ENCODE measurements around the gene TCIRG1. TPM values are rescaled to one million over a fixed set of nuclear protein-coding genes. Genes with fewer than 3 reads are reported as not detected.

Gene TCIRG1
- total RNA-seq, 1 experiment from 2014 or later = 158 TPM

- no TSS peak for BruUV-seq (replicated peaks)
- no peak for ATAC-seq
- TF ChIP-seq CTCF (IDR thresholded peaks at IDR 0.05) (no peak), SIN3A (IDR thresholded peaks at IDR 0.05; ENCODE audit: borderline replicate concordance, insufficient read depth, low read depth, low read length) (no peak), TCF7L2 (IDR thresholded peaks at IDR 0.05; ENCODE audit: low read depth, low read length) (no peak), POLR2AphosphoS5 (IDR thresholded peaks at IDR 0.05; ENCODE audit: low read depth, low read length) (no peak)
- TF ChIP-seq, protein P1, sequence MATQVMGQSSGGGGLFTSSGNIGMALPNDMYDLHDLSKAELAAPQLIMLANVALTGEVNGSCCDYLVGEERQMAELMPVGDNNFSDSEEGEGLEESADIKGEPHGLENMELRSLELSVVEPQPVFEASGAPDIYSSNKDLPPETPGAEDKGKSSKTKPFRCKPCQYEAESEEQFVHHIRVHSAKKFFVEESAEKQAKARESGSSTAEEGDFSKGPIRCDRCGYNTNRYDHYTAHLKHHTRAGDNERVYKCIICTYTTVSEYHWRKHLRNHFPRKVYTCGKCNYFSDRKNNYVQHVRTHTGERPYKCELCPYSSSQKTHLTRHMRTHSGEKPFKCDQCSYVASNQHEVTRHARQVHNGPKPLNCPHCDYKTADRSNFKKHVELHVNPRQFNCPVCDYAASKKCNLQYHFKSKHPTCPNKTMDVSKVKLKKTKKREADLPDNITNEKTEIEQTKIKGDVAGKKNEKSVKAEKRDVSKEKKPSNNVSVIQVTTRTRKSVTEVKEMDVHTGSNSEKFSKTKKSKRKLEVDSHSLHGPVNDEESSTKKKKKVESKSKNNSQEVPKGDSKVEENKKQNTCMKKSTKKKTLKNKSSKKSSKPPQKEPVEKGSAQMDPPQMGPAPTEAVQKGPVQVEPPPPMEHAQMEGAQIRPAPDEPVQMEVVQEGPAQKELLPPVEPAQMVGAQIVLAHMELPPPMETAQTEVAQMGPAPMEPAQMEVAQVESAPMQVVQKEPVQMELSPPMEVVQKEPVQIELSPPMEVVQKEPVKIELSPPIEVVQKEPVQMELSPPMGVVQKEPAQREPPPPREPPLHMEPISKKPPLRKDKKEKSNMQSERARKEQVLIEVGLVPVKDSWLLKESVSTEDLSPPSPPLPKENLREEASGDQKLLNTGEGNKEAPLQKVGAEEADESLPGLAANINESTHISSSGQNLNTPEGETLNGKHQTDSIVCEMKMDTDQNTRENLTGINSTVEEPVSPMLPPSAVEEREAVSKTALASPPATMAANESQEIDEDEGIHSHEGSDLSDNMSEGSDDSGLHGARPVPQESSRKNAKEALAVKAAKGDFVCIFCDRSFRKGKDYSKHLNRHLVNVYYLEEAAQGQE (IDR thresholded peaks at IDR 0.05; ENCODE audit: insufficient read depth in 1 of 2, low read depth in 2 of 2, low read length in 1 of 2) = no peak
- intact Hi-C loops (cut with micrococcal nuclease; ENCODE audit: unreplicated experiment) = no loop called here
- CTCF ChIA-PET = no interaction called here
- in situ Hi-C loops (cut with HindIII; ENCODE audit: low pct_unique_long_range_greater_than_20kb, low sequenced_read_pairs) = no loop called here
- POLR2A ChIA-PET = no interaction called here
- Histone ChIP-seq H3K4me1 (ENCODE audit: control insufficient read depth, insufficient read depth, low read length) (peaks cover 31% of the 10 kb centered on the region), H3K27me3 (ENCODE audit: control insufficient read depth, insufficient read depth, low read length) (no peaks in the 10 kb centered on the region), H3K9me3 (ENCODE audit: control insufficient read depth, insufficient read depth, low read depth, low read length) (no peaks in the 10 kb centered on the region), H3K4me3 (ENCODE audit: low read depth in 2 of 2, low read length in 2 of 2) (peak overlapping the region; percentile 89 to 91; a peak in 2 of 4 replicates), H3K27ac (ENCODE audit: low read length) (peak overlapping the region; percentile 98), H3K36me3 (ENCODE audit: control insufficient read depth, insufficient read depth, low read length) (0 out of 2 replicates have a peak, but pooled peaks cover 3% of the 10 kb centered on the region)
- DNase-seq (ENCODE audit: low read depth, low spot score) = no peak
Observed at GRCh38 chr11:68032003-68032402, 6.8 kb upstream of the TCIRG1 start.

- DNase-seq (ENCODE audit: low read depth, low spot score) (no peak), ATAC-seq (no peak)
- POLR2A ChIA-PET = interaction anchor here (0.7 kb wide), 1 partner anchor 20 kb away, joined by 3 read pairs; no protein-coding TSS in a partner anchor
- Histone ChIP-seq H3K27me3 (ENCODE audit: control insufficient read depth, insufficient read depth, low read length) (no peaks in the 10 kb centered on the region), H3K36me3 (ENCODE audit: control insufficient read depth, insufficient read depth, low read length) (0 out of 2 replicates have a peak, but pooled peaks cover 3% of the 10 kb centered on the region), H3K27ac (ENCODE audit: low read length) (no peak overlapping the region), H3K9me3 (ENCODE audit: control insufficient read depth, insufficient read depth, low read depth, low read length) (no peaks in the 10 kb centered on the region), H3K4me1 (ENCODE audit: control insufficient read depth, insufficient read depth, low read length) (peaks cover 29% of the 10 kb centered on the region), H3K4me3 (ENCODE audit: low read depth in 2 of 2, low read length in 2 of 2) (no peak overlapping the region)
- intact Hi-C loops (cut with micrococcal nuclease; ENCODE audit: unreplicated experiment) = no loop called here
- CTCF ChIA-PET = no interaction called here
- in situ Hi-C loops (cut with HindIII; ENCODE audit: low pct_unique_long_range_greater_than_20kb, low sequenced_read_pairs) = no loop called here
- TF ChIP-seq CTCF (IDR thresholded peaks at IDR 0.05) = no peak
- TF ChIP-seq, protein P1 (IDR thresholded peaks at IDR 0.05; ENCODE audit: insufficient read depth in 1 of 2, low read depth in 2 of 2, low read length in 1 of 2) = no peak
- no peak for TF ChIP-seq TCF7L2 (IDR thresholded peaks at IDR 0.05; ENCODE audit: low read depth, low read length)
- no peak for TF ChIP-seq POLR2AphosphoS5 (IDR thresholded peaks at IDR 0.05; ENCODE audit: low read depth, low read length)
- no peak for TF ChIP-seq SIN3A (IDR thresholded peaks at IDR 0.05; ENCODE audit: borderline replicate concordance, insufficient read depth, low read depth, low read length)
- BruUV-seq (replicated peaks) = no TSS peak
Observed at GRCh38 chr11:68032997-68033707, 5.7 kb upstream of the TCIRG1 start.

Measured in Panc1 (cell line).